Spleen (tissue), 7 donors: ENCODE results near the gene CLASP1.
"Not testable (repeated sequence)": the region's sequence is repeated elsewhere in the genome, so short reads cannot be mapped to it uniquely, and the experiment has no call there.

ENCODE experiments used
- POLR2A ChIP-seq, 3 donors: fragments of 450-650 bp; IDR thresholded peaks; one replicate each; pipeline ENCODE4 v1.5.1; 2017; ENCODE audit warnings: antibody characterized with exemption in 3 of 3, mild to moderate bottlenecking in 1 of 3
- TF ChIP-seq, protein P1 (sequence below), 11 experiments: fragments of 200-600 bp in 7 of 11; fragments of 450-650 bp in 4 of 11; sonication (generic) in 4 of 11; IDR thresholded peaks in 8 of 11; conservative IDR thresholded peaks in 3 of 11; 1 replicate in 7 of 11; 2 replicates in 4 of 11; pipeline versions ENCODE4 v1.4.0 to v1.8.0; 2016 to 2021; ENCODE audit warnings: antibody characterized with exemption in 11 of 11, inconsistent platforms in 4 of 11, mild to moderate bottlenecking in 1 of 11
- donor health status: DM: no; HTN: no; CAD: no; lungs with moderate emphysema.
- donor health status: DM: no; HTN: no; CAD: no.
- donor health status: DM: no; HTN: no; CAD: no.

DNA sequence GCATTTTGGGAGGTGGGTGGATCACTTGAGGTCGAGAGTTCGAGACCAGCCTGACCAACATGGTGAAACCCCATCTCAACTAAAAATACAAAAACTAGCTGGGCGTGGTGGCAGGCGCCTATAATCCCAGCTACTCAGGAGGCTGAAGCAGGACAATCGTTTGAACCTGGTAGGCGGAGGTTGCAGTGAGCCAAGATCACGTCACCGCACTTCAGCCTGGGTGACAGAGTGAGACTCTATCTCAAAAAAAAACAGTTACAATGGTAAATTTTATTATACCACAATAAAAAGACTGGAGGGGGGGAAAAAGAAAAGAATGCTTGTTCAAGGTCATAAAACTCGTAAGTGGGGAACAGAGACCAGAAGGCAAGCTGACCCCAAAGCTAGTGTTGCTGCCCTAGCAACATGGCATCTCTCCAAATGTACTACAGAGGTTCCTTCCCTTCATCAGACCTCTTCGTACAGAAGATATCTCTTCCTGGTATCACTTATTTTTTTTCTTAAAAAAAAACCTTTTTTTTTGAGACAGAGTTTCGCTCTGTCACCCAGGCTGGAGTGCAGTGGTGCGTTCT, 305.3 kb downstream of the CLASP1 start:
- TF ChIP-seq, protein P1, sequence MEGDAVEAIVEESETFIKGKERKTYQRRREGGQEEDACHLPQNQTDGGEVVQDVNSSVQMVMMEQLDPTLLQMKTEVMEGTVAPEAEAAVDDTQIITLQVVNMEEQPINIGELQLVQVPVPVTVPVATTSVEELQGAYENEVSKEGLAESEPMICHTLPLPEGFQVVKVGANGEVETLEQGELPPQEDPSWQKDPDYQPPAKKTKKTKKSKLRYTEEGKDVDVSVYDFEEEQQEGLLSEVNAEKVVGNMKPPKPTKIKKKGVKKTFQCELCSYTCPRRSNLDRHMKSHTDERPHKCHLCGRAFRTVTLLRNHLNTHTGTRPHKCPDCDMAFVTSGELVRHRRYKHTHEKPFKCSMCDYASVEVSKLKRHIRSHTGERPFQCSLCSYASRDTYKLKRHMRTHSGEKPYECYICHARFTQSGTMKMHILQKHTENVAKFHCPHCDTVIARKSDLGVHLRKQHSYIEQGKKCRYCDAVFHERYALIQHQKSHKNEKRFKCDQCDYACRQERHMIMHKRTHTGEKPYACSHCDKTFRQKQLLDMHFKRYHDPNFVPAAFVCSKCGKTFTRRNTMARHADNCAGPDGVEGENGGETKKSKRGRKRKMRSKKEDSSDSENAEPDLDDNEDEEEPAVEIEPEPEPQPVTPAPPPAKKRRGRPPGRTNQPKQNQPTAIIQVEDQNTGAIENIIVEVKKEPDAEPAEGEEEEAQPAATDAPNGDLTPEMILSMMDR (IDR thresholded peaks at IDR 0.05 in 8 of 11, conservative IDR thresholded peaks at IDR 0.05 in 3 of 11) = not testable (repeated sequence)
- not testable (repeated sequence) for TF ChIP-seq POLR2A (IDR thresholded peaks at IDR 0.05)
